Measurements from ENCODE around the gene HOXB3.

- TF ChIP-seq CTCF (IDR thresholded peaks at IDR 0.05) (no peak), POLR2A (IDR thresholded peaks at IDR 0.05) (no peak)
These were observed 52.7 kb downstream of the HOXB3 start for GRCh38 chr17:48537316-48537715.

Measured in upper lobe of left lung (tissue), 4 donors.